B cell (primary cell): ENCODE measurements around the gene TREH.

ENCODE experiments used
- EZH2 ChIP-seq: IDR thresholded peaks from 2 replicates; pipeline ENCODE4 v1.6.1; 2012; ENCODE audit warnings: borderline replicate concordance, low read depth, mild to moderate bottlenecking, moderate library complexity, low read length; ENCODE audit not compliant: insufficient read depth, poor library complexity, severe bottlenecking
- TF ChIP-seq, protein P1 (sequence below): fragments of 200-600 bp; IDR thresholded peaks from one replicate; pipeline ENCODE4 v1.8.0; 2022; ENCODE audit warnings: antibody characterized with exemption, mild to moderate bottlenecking

DNA sequence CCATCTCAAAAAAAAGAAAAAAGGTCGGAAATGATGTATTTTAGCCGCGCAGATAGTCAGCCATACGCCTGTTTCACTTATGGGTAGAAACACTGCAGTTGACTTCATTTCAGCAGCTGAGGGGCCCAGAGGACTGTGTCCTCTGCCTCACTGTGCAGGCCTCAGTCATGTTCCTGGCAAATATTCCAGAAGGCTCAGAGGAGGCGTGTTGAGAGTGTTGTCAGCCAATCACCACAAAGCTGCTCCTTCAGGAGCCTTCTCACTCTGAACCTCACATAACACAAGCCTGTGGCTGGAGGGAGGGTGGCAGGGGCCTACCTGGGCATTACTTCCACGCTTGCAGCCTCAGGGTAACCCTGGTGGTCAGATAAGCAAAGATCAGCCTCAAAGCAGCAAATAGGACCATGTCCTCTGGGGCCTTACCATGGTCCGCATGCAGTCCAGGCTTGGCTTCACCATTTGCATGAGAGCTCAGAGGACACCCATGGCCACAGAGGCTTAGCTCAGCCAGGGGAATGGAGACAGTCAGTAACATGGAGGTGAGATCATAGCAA, 17.3 kb upstream of the TREH start:
- TF ChIP-seq, protein P1, sequence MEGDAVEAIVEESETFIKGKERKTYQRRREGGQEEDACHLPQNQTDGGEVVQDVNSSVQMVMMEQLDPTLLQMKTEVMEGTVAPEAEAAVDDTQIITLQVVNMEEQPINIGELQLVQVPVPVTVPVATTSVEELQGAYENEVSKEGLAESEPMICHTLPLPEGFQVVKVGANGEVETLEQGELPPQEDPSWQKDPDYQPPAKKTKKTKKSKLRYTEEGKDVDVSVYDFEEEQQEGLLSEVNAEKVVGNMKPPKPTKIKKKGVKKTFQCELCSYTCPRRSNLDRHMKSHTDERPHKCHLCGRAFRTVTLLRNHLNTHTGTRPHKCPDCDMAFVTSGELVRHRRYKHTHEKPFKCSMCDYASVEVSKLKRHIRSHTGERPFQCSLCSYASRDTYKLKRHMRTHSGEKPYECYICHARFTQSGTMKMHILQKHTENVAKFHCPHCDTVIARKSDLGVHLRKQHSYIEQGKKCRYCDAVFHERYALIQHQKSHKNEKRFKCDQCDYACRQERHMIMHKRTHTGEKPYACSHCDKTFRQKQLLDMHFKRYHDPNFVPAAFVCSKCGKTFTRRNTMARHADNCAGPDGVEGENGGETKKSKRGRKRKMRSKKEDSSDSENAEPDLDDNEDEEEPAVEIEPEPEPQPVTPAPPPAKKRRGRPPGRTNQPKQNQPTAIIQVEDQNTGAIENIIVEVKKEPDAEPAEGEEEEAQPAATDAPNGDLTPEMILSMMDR, result no peak
- TF ChIP-seq EZH2, result no peak
